Measurements from ENCODE around the gene ARPC2. TPM values are rescaled to one million over a fixed set of nuclear protein-coding genes. Genes with fewer than 3 reads are reported as not detected.

ARPC2 gene
- total RNA-seq, 1 donor from 2014 or later = 135 TPM

DNA sequence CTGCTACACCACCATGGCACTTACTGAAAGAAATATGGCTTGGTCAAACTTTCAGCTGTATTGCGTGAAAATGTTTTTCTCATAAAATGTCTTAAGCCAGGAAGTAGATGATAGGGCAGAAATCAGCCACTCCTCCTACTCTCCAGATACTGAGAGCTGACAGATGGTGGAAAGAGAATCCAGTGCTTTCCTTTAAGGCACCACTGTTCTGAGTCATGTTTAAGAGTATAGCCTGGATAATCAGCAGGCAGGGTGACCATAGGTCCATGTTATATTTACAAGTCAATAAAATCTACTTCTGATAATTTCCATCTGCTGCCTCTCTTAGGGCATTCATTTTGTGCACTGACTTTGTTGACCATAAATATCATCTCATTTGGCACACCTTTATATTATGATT is 21.9 kb downstream of the ARPC2 start:
- Histone ChIP-seq H3K9me3 (replicated peaks) (no peaks in the 10 kb centered on the region), H3K27ac (replicated peaks) (no peak overlapping the region), H3K36me3 (peaks cover 87% of the 10 kb centered on the region), H3K4me3 (no peak overlapping the region), H3K4me1 (peaks cover 40% of the 10 kb centered on the region), H3K27me3 (ENCODE audit: low read depth) (no peaks in the 10 kb centered on the region)
- intact Hi-C loops (cut with micrococcal nuclease) = no loop called here
- TF ChIP-seq, protein P1, sequence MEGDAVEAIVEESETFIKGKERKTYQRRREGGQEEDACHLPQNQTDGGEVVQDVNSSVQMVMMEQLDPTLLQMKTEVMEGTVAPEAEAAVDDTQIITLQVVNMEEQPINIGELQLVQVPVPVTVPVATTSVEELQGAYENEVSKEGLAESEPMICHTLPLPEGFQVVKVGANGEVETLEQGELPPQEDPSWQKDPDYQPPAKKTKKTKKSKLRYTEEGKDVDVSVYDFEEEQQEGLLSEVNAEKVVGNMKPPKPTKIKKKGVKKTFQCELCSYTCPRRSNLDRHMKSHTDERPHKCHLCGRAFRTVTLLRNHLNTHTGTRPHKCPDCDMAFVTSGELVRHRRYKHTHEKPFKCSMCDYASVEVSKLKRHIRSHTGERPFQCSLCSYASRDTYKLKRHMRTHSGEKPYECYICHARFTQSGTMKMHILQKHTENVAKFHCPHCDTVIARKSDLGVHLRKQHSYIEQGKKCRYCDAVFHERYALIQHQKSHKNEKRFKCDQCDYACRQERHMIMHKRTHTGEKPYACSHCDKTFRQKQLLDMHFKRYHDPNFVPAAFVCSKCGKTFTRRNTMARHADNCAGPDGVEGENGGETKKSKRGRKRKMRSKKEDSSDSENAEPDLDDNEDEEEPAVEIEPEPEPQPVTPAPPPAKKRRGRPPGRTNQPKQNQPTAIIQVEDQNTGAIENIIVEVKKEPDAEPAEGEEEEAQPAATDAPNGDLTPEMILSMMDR (IDR thresholded peaks at IDR 0.05; ENCODE audit: borderline replicate concordance) = no peak
- DNase-seq = no peak

DNA sequence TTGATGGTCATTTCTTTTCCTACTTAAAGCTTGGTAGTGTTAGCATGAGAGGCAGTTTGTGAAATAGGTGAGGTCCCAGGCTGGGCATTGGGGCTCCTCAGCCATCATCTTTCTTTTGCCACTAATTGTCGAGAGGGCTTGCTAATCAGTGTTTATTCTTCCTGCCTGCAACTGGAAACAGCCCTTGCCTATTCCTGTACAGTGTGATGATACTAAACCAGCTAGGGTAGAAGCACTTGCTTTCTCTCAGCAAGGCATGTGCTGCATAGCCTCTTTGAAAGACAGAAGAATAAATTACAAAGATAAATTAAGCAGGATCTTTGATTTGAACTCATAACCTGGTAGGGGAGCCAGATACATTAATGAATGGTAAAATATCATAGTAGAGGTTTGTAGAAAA is 27.2 kb downstream of the ARPC2 start:
- TF ChIP-seq, protein P1 (IDR thresholded peaks at IDR 0.05; ENCODE audit: borderline replicate concordance) = no peak
- H3K27me3 ChIP-seq (ENCODE audit: low read depth) = no peaks in the 10 kb centered on the region
- no peak for DNase-seq
- no peaks in the 10 kb centered on the region for H3K9me3 ChIP-seq (replicated peaks)
- peak overlapping the region; percentile 51 for H3K27ac ChIP-seq (replicated peaks)
- intact Hi-C loops (cut with micrococcal nuclease) = no loop called here
- H3K4me3 ChIP-seq = no peak overlapping the region
- H3K36me3 ChIP-seq = peaks cover 81% of the 10 kb centered on the region
- H3K4me1 ChIP-seq = peaks cover 48% of the 10 kb centered on the region

DNA sequence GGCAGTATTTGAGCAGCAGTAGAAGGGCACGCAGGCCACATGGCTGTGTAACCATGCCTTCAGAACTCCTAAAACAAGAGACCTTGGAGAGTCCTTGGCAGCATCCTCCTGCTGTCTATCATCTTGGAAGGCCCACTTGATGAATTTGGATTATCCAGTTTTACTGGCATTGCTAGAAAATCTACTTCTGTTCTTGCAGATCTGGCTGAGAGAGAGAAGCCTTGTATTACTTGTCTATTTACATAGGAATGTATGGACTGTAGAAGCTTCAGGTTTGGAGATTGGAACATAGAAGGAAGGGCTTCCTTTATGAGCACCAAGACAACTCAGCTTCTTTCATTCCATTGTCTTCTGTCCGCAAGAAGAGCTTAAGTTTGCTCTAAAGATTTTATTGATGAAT is 27.7 kb downstream of the ARPC2 start:
- H3K9me3 ChIP-seq (replicated peaks) = no peaks in the 10 kb centered on the region
- H3K36me3 ChIP-seq = peaks cover 81% of the 10 kb centered on the region
- no peak overlapping the region for H3K4me3 ChIP-seq
- intact Hi-C loops (cut with micrococcal nuclease) = no loop called here
- no peaks in the 10 kb centered on the region for H3K27me3 ChIP-seq (ENCODE audit: low read depth)
- peaks cover 48% of the 10 kb centered on the region for H3K4me1 ChIP-seq
- peak overlapping the region; percentile 51 for H3K27ac ChIP-seq (replicated peaks)
- TF ChIP-seq, protein P1 (IDR thresholded peaks at IDR 0.05; ENCODE audit: borderline replicate concordance) = no peak
- DNase-seq = no peak

DNA sequence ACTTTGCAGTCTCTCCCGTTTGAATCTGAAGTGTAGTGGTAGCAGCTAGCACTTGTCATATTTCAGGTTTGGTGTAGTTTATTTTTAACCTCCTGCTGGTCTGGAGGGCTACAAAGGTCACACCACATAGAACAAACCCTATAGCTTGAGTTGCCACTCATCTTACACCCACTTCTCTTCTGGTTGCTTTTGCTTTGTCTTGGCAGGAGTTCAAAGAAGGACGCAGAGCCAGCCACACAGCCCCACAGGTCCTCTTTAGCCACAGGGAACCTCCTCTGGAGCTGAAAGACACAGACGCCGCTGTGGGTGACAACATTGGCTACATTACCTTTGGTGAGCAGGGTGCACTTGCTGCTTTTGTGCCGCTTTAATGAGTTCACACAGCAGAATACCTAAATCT is 28.2 kb downstream of the ARPC2 start:
- H3K27me3 ChIP-seq (ENCODE audit: low read depth) = no peaks in the 10 kb centered on the region
- TF ChIP-seq, protein P1 (IDR thresholded peaks at IDR 0.05; ENCODE audit: borderline replicate concordance) = no peak
- peak overlapping the region; percentile 51 for H3K27ac ChIP-seq (replicated peaks)
- peaks cover 81% of the 10 kb centered on the region for H3K36me3 ChIP-seq
- no peak for DNase-seq
- intact Hi-C loops (cut with micrococcal nuclease) = no loop called here
- no peak overlapping the region for H3K4me3 ChIP-seq
- no peaks in the 10 kb centered on the region for H3K9me3 ChIP-seq (replicated peaks)
- peaks cover 48% of the 10 kb centered on the region for H3K4me1 ChIP-seq

DNA sequence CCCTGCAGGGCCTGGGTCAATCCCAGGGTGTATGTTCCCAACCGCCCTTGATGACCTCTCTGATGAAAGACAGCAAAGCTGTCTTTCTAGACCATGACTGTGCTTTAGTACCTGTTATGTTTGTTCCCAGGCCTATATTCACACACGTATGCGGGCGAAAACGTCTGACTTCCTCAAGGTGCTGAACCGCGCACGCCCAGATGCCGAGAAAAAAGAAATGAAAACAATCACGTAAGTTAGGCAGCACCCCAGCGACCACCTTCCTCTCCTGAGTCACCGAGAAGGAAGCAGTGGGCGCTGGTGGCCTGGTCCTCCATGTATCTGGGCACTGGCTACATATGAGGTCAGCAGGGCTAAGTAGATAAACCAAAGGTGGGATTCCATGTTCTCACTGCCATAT is 32.7 kb downstream of the ARPC2 start:
- H3K36me3 ChIP-seq = peaks cover 100% of the 10 kb centered on the region
- intact Hi-C loops (cut with micrococcal nuclease) = no loop called here
- no peak overlapping the region for H3K4me3 ChIP-seq
- peaks cover 23% of the 10 kb centered on the region for H3K4me1 ChIP-seq
- TF ChIP-seq, protein P1 (IDR thresholded peaks at IDR 0.05; ENCODE audit: borderline replicate concordance) = no peak
- no peaks in the 10 kb centered on the region for H3K9me3 ChIP-seq (replicated peaks)
- no peak overlapping the region for H3K27ac ChIP-seq (replicated peaks)
- no peaks in the 10 kb centered on the region for H3K27me3 ChIP-seq (ENCODE audit: low read depth)
- DNase-seq = no peak
